Muscle of leg (tissue), 11 donors: ENCODE measurements around the gene ATG4C. TPM values are rescaled to one million over a fixed set of nuclear protein-coding genes. Genes with fewer than 3 reads are reported as not detected.
"Not testable (repeated sequence)": the region's sequence is repeated elsewhere in the genome, so short reads cannot be mapped to it uniquely, and the experiment has no call there.

ENCODE experiments used
- DNase-seq: peaks from one replicate; pipeline ENCODE4 v3.0.0; 2013
- H3K27ac ChIP-seq: one replicate; pipeline ENCODE4 v1.5.1; 2013; ENCODE audit warnings: mild to moderate bottlenecking, low read length, control low read depth
- H3K27me3 ChIP-seq: one replicate; pipeline ENCODE4 v1.6.1; 2013; ENCODE audit warnings: low read length; ENCODE audit not compliant: control insufficient read depth, insufficient read depth
- H3K36me3 ChIP-seq: one replicate; pipeline ENCODE4 v1.6.1; 2013; ENCODE audit warnings: low read length; ENCODE audit not compliant: control insufficient read depth, insufficient read depth
- H3K4me1 ChIP-seq: one replicate; pipeline ENCODE4 v1.6.1; 2013; ENCODE audit warnings: low read length; ENCODE audit not compliant: control insufficient read depth, insufficient read depth
- H3K4me3 ChIP-seq: one replicate; pipeline ENCODE4 v1.5.1; 2013; ENCODE audit warnings: low read length, control low read depth
- H3K9me3 ChIP-seq: replicated peaks from 2 replicates; pipeline ENCODE4 v1.6.1; 2013; ENCODE audit warnings: low read depth, low read length; ENCODE audit not compliant: control insufficient read depth
- WGBS: methylation state at CpG from one replicate; pipeline ENCODE4 v1.1.5; 2013; ENCODE audit warnings: missing lambda C conversion rate; ENCODE audit not compliant: insufficient coverage; 5-methylcytosine and 5-hydroxymethylcytosine counted together
- polyA plus RNA-seq, 8 donors: library from polyadenylated mRNA; unstranded; fragments of 120-200 nt; gene quantifications; one replicate each; pipeline versions ENCODE4 v1.2.1 to v1.2.3, GENCODE V29; 2013; ENCODE audit warnings: inconsistent platforms in 1 of 8, low replicate concordance in 1 of 8; ENCODE audit not compliant: insufficient read length in 8 of 8, insufficient read depth in 1 of 8
- total RNA-seq: library from RNA; stranded (reverse); fragments of 120-200 nt; gene quantifications from one replicate; pipeline ENCODE4 v1.2.4, GENCODE V29; 2013

The ATG4C gene
- total and polyA plus RNA-seq, 9 donors = 6.2 to 10.9 (median 8.3) TPM

- Histone ChIP-seq H3K4me3 (no peak overlapping the region), H3K9me3 (peaks cover 3% of the 10 kb centered on the region), H3K27ac (no peak overlapping the region), H3K4me1 (no peaks in the 10 kb centered on the region), H3K27me3 (no peaks in the 10 kb centered on the region), H3K36me3 (no peaks in the 10 kb centered on the region)
- 84% methylated on average over 3 of the region's 3 CpGs for WGBS
- no peak for DNase-seq
These were observed 8.8 kb upstream of the ATG4C start for GRCh38 chr1:62774971-62775595.

GRCh38 chr1:62778208-62778607, 5.7 kb upstream of the ATG4C start:
- no peaks in the 10 kb centered on the region for H3K36me3 ChIP-seq
- peaks cover 1% of the 10 kb centered on the region for H3K4me1 ChIP-seq
- no peak overlapping the region for H3K4me3 ChIP-seq
- H3K27me3 ChIP-seq = no peaks in the 10 kb centered on the region
- H3K9me3 ChIP-seq = no peaks in the 10 kb centered on the region
- no CpG with 5 or more reads among the region's 2 CpGs for WGBS
- H3K27ac ChIP-seq = no peak overlapping the region
- DNase-seq = no peak

DNA sequence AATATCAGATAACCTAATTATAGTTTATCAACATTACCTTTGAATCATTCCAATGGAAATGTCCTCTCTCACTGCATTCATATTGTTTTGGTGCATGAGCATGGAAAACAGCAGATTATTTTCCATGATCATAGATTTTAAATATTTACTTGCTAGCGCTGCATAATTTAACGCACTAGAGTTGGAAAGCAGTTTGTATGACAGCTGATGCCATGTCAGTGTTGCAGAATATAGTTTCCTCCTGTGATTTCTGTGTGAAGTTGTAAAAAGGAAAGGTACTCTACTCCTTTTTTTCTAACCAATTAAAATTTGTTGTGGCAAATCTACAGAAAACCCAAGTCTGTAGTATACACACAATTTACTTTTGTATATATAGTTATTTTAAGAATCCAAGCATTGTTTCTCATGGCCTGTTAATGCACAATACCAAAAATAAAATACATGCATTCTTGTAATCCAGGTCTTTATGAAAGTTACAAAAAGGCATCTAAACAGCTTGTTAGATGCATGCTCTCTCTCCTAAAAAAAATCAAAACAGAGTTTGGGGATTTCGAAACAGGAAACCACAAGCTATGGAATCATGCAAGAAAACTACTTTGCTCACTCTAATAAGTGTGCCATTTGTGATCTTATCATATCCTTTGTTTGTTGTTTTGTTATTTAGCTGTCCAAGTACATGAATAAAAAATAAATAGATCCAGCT, 1.9 kb upstream of the ATG4C start:
- peak; percentile 58 for DNase-seq
- no CpG with 5 or more reads among the region's 3 CpGs for WGBS
- no peak overlapping the region for H3K27ac ChIP-seq
- no peaks in the 10 kb centered on the region for H3K27me3 ChIP-seq
- no peaks in the 10 kb centered on the region for H3K36me3 ChIP-seq
- H3K4me3 ChIP-seq = no peak overlapping the region
- H3K9me3 ChIP-seq = no peaks in the 10 kb centered on the region
- peaks cover 3% of the 10 kb centered on the region for H3K4me1 ChIP-seq

- H3K4me1 ChIP-seq, H3K9me3 ChIP-seq, H3K4me3 ChIP-seq, H3K36me3 ChIP-seq, H3K27ac ChIP-seq, H3K27me3 ChIP-seq: not testable (repeated sequence)
- WGBS = 97% methylated on average over 17 of the region's 23 CpGs
- DNase-seq = peak; percentile 22
These were observed 1.3 kb upstream of the ATG4C start for GRCh38 chr1:62782544-62783212.

DNA sequence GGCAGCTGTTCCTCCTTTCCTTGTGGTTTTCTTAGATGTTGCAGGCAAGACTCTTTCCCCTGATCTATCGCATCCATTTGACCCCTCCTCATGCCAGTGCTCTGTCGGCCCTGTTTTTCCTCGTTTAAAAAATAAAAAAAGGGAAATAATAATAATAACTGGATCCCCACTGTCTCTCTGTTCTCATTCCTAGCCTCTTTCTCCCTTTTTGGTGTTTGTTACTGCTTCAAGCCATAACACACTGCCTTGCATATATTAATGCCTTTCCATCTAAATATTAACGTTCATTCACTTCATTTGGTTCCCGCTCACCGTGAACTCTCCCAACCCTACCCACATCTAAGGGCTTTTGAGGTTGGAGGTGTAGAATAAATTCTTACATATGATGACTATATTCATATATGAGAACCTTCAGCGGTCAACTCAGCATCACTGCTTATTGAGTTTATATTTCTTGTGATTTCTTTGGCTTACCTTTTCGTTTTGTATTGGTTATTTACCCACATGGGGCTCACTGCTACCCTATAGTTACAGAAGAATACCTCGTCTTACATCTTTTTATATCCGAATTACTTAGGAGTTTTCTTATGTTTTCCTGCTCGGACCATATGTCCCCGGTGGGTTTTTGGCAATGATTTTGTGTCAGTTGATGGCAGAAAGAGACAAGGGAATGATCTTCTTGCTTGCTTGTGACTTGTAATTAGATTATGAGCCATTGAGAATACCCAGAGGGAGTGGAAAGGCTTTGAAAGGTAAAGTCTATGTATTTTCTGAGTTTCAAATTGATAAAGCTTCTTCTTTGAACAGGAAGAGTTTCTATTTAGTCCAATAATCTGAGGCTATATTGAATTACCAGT, 805 bp downstream of the ATG4C start:
- peak; percentile 17 for DNase-seq
- H3K27me3 ChIP-seq = no peaks in the 10 kb centered on the region
- peaks cover 3% of the 10 kb centered on the region for H3K4me1 ChIP-seq
- no peaks in the 10 kb centered on the region for H3K9me3 ChIP-seq
- peak overlapping the region; percentile 97 for H3K27ac ChIP-seq
- peak overlapping the region; percentile 87 for H3K4me3 ChIP-seq
- H3K36me3 ChIP-seq = no peaks in the 10 kb centered on the region
- WGBS = no CpG with 5 or more reads among the region's 12 CpGs

GRCh38 chr1:62790716-62791115, 6.8 kb downstream of the ATG4C start:
- H3K27me3 ChIP-seq = no peaks in the 10 kb centered on the region
- no peaks in the 10 kb centered on the region for H3K9me3 ChIP-seq
- no peak overlapping the region for H3K27ac ChIP-seq
- H3K4me3 ChIP-seq = no peak overlapping the region
- H3K4me1 ChIP-seq = no peaks in the 10 kb centered on the region
- no peak for DNase-seq
- H3K36me3 ChIP-seq = no peaks in the 10 kb centered on the region

- DNase-seq = no peak
- Histone ChIP-seq H3K9me3 (no peaks in the 10 kb centered on the region), H3K27me3 (no peaks in the 10 kb centered on the region), H3K4me3 (no peak overlapping the region), H3K27ac (no peak overlapping the region), H3K36me3 (no peaks in the 10 kb centered on the region), H3K4me1 (no peaks in the 10 kb centered on the region)
- no CpG with 5 or more reads among the region's 1 CpG for WGBS
These were observed 10.1 kb downstream of the ATG4C start for GRCh38 chr1:62794053-62794452.

DNA sequence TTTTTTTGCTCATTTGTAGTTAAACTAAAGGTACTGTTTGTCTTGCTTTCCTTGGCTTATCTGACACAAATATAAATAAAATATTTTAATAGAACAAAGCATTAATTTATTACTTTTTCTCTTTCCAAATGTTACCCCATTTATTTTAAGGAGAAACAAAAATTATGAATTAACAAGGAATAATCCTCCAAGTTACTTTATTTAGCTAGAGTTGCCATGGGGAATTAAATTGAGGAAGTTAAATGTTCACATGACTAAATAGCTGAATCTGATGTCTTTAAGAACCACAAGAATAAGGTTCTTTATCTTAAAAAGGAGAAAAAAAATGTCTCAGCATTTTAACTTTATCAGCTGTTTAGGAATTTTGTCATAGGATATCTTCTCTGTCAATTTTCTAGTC, 12.3 kb downstream of the ATG4C start:
- Histone ChIP-seq H3K27me3 (no peaks in the 10 kb centered on the region), H3K36me3 (no peaks in the 10 kb centered on the region), H3K4me1 (no peaks in the 10 kb centered on the region), H3K9me3 (no peaks in the 10 kb centered on the region), H3K27ac (no peak overlapping the region), H3K4me3 (no peak overlapping the region)
- peak; percentile 51 for DNase-seq

GRCh38 chr1:62799688-62800087, 15.8 kb downstream of the ATG4C start:
- no peaks in the 10 kb centered on the region for H3K36me3 ChIP-seq
- no peaks in the 10 kb centered on the region for H3K27me3 ChIP-seq
- no peak overlapping the region for H3K4me3 ChIP-seq
- H3K4me1 ChIP-seq = no peaks in the 10 kb centered on the region
- DNase-seq = no peak
- WGBS = 100% methylated on average over 1 of the region's 2 CpGs
- no peak overlapping the region for H3K27ac ChIP-seq
- H3K9me3 ChIP-seq = no peaks in the 10 kb centered on the region

- Histone ChIP-seq H3K27ac (peak overlapping the region; percentile 9), H3K4me1 (no peaks in the 10 kb centered on the region), H3K27me3 (no peaks in the 10 kb centered on the region), H3K9me3 (no peaks in the 10 kb centered on the region), H3K36me3 (no peaks in the 10 kb centered on the region), H3K4me3 (no peak overlapping the region)
- no CpG with 5 or more reads among the region's 3 CpGs for whole genome bisulfite sequencing
- peak; percentile 32 for DNase-seq
These were observed 16.3 kb downstream of the ATG4C start for GRCh38 chr1:62800281-62800680.
